Fibroblast of peridontal ligament (primary cell): ENCODE measurements around the gene GCNT1.
"Not testable (repeated sequence)": the region's sequence is repeated elsewhere in the genome, so short reads cannot be mapped to it uniquely, and the experiment has no call there.

ENCODE experiments used
- DNase-seq: peaks from one replicate; pipeline ENCODE4 v3.0.0-alpha.2; 2010; ENCODE audit errors: extremely low read depth

GCNT1 gene

DNA sequence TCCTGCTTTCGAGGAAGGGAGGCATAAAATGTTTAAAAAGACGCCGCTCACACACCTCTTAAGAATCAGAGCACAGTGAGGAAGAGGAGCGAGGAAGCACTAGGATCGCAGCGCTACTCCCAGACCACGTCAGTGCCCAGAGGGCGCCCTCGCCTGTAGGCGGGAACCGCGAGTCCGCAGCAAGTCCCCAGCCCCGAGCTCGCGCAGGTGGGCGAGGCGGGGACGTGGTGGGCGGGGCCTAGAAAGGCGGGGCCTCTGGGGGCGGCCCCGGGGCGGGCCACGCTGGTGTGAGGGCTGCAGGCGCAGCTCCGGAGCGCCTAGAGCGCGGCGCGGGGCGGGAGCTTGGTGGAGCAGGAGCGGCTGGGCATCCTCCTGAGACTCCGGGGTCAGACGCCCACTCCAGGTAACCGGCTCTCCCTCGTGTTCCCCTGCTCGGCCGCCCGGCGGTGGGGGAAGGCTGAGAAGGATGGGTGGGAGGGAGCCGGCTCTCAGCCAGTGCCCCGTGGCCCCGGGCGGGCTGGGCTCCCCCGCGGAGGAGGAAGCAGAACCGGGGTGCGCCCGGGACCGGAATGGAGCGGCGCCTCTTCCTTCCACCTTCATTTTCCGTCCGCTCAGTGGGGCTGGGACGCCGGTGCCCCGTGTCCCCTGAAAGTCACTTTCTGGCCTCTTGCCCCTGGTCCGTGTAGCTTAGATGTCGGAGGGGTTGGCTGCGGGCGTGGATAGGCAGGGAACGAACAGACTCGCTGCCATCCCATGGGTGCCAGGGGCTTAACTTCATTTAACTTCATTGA lies at the start of gene GCNT1:
Gene GCNT1 (plus strand): TSS at position 280 of the 791 bp plus-strand sequence. CDS start 43,200 bp downstream, outside the sequence.
- DNase-seq = peak; percentile 66

DNA sequence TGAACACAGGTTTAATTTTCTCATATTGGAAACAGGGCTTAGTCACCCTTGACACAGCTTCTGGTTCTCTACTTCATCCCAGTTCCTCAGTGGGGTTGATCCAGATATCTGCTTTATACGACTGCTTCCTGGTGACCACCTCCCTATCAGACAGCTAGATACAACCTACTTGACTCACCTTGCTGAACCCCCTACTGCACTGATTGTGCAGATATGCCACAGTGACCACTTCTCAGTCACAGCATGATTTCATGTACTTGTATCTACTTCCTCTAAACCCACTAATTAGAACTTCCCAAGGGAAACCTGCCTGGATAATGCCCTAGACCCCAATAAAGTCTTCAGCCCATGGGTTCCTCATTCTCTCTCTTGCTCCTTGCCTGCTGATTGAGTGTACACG lies 46.3 kb upstream of the GCNT1 start:
- no peak for DNase-seq

GRCh38 chr9:76413658-76414057 lies 45.3 kb upstream of the GCNT1 start:
- DNase-seq = no peak

- DNase-seq = no peak
Observed at GRCh38 chr9:76414661-76415060, 44.3 kb upstream of the GCNT1 start.

DNA sequence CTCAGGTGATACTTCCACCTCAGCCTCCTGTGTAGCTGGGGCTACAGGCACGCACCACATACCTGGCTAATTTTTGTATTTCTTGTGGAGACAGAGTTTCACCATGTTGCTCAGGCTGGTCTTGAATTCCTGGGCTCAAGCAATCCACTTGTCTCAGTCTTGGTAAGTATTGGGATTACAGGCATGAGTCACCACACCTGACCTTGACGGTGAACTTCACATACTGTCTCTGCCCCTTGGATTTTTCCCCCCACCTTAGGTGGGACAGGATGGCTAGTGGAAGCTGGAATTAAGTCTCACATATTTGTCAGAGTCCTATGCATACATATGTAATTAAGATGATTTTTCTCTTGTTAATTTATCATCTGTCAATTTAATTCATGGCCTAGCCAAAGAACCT lies 43.8 kb upstream of the GCNT1 start:
- no peak for DNase-seq

DNA sequence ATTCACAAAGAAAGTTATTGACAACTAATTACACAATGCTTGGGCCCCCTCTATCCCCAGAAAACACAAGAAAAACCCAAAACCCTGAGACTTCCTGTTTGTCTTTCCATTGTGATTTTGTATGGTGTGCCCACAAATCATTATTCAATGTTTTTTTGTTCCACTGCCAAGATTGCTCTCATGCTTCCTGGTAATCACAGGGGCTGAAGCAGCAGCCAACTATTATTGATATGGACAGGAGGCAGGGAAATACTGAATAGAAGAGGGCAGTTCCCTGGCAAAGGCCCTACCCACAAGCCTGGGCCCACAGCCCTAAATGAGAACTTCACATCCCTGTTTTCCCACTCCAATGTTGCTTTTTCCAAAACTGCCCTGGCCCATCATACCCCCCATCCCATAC lies 43.3 kb upstream of the GCNT1 start:
- DNase-seq = peak; percentile 82

DNA sequence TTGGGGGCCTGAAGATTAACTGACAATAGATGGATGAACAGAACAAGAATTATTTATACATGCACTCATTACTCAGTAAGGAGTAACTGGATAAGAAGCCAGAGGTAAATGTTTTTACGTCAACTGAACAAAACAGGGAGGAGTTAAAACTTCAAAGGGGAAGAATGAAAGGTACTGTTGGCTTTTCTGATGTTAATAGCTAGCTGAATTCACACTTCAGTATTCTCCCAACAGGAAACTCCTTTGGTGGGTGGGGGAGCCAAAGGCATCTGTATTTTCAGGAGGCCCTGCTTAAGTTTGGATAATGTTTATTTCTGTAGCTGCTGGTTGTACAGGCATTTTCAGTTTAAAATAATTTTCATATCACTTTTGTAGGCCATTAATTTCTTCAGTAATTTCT lies 41.6 kb upstream of the GCNT1 start:
- no peak for DNase-seq

DNA sequence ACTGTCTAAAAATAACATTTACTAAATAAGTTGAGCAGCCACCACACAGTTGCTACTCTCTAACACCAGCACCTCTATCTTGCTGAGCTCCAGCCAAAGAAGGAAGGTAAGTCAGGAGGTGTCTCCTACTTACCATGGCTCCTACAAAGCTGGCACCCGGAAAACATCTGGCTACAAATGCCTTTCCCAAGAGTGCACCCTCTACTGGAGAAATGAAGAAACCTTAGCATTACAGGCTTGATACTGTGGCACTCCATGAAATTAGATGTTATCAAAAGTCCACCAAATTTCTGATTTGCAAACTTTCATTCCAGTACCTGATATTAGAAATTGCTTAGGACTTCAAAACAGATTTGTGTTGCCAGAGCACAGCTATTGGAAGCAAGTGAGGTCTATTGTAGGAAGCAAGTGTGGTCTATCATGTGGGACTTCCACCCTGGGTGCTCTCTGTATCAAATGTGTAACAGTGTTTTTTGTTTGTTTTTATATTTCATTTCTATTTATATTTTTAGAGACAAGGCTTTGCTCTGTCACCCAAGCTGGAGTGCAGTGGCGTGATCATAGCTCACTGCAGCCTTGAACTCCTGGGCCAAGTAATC lies 39.1 kb upstream of the GCNT1 start:
- DNase-seq = peak; percentile 27

- no peak for DNase-seq
Observed at GRCh38 chr9:76423216-76424177, 35.5 kb upstream of the GCNT1 start.

DNA sequence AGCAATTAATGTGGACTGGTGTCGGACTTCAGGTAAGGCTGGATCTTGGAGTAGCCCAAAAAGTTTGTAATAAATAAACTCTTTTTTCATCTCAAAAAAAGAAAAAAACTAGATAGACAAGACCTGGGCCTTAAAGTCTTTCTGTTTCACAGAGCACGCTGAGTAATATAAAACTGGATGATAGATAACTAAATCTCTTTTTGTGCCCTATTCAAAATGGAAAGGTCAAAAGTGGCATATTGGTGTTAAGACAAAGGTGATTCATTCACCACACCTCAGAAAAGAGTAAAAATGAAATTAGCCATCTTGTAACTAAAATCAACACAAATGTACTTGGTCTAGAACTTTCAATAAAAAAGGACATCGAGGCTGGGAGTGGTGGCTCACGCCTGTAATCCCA lies 34.5 kb upstream of the GCNT1 start:
- DNase-seq = no peak

- DNase-seq = no peak
Observed at GRCh38 chr9:76425677-76426453, 33.1 kb upstream of the GCNT1 start.

GRCh38 chr9:76426807-76427419 lies 32.1 kb upstream of the GCNT1 start:
- DNase-seq = no peak

GRCh38 chr9:76431601-76432000 lies 27.4 kb upstream of the GCNT1 start:
- DNase-seq = no peak

- no peak for DNase-seq
Observed at GRCh38 chr9:76433406-76433805, 25.6 kb upstream of the GCNT1 start.

- DNase-seq = peak; percentile 75
Observed at GRCh38 chr9:76433836-76434235, 25.1 kb upstream of the GCNT1 start.

DNA sequence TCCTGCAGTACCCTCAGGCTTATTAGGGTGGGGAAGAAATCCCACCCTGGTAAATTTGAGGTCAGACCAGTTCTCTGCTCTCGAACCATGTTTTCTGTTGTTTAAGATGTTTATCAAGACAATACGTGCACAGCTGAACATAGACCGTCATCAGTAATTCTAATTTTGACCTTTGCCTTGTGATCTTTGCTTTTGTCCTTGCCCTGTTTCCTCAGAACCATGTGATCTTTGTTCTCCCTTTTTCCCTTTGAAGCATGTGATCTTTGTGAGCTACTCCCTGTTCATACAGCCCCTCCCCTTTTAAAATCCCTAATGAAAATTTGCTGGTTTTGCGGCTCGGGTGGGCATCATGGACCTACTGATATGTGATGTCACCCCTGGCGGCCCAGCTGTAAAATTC lies 24.1 kb upstream of the GCNT1 start:
- DNase-seq = not testable (repeated sequence)

DNA sequence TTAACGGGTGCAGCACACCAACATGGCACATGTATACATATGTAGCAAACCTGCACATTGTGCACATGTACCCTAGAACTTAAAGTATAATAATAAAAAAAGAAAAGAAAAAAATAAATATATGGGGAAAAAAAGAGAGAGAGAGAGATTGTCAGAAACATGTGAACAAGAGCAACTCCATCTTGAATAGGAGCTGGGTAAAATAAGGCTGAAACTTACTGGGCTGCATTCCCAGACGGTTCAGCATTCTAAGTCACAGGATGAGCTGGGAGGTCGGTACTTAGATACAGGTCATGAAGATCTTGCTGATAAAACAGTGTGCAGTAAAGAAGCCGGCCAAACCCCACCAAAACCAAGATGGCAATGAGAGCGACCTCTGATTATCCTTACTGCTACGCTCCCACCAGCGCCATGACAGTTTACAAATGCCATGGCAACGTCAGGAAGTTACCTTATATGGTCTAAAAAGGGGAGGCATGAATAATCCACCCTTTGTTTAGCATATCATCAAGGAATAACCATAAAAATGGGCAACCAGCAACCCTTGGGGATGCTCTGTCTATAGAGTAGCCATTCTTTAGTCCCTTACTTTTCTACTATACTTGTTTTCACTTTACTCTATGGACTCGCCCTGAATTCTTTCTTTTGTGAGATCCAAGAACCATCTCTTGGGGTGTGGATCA lies 21.8 kb upstream of the GCNT1 start:
- DNase-seq = not testable (repeated sequence)

- DNase-seq = no peak
Observed at GRCh38 chr9:76438841-76439588, 20.0 kb upstream of the GCNT1 start.

GRCh38 chr9:76441551-76442322 lies 17.2 kb upstream of the GCNT1 start:
- peak; percentile 25 for DNase-seq
